GM12878 (cell line): ENCODE data around the gene ADGRF4. TPM values are rescaled to one million over a fixed set of nuclear protein-coding genes. Genes with fewer than 3 reads are reported as not detected.

Source experiments
- ATAC-seq: fragments of 200-7000 bp; cut with Tn5 transposase; 3 replicates; pipeline ENCODE4 v1.9.1; 2020; ENCODE audit warnings: mild to moderate bottlenecking, moderate library complexity
- BruUV-seq: library from RNA; stranded (reverse); fragments of 400-500 nt; replicated peaks from 2 replicates; lab custom pipeline; 2021; lab: Mats Ljungman, UMichigan
- CTCF ChIA-PET: fragments of 300-600 bp; sonication (Branson Sonifier 250); formaldehyde crosslinking; extraction: SDS; loops from one replicate; lab custom pipeline; 2021; ENCODE audit warnings: inconsistent platforms; lab: Yijun Ruan, JAX
- POLR2A ChIA-PET: fragments of 350-600 bp; formaldehyde crosslinking; extraction: SDS; loops from one replicate; lab custom pipeline; 2021; ENCODE audit warnings: inconsistent platforms; lab: Charles Lee
- RAD21 ChIA-PET: fragments of 300-600 bp; sonication (Branson Sonifier 250); formaldehyde crosslinking; loops from one replicate; lab custom pipeline; 2023; ENCODE audit warnings: antibody characterized with exemption; ENCODE audit not compliant: unreplicated experiment; lab: Charles Lee
- SMC1A ChIA-PET: fragments of 300-600 bp; sonication (Branson Sonifier 250); formaldehyde crosslinking; loops from one replicate; lab custom pipeline; 2023; ENCODE audit not compliant: unreplicated experiment, uncharacterized antibody; lab: Charles Lee
- DNase-seq: peaks from one replicate; pipeline ENCODE4 v3.0.0-alpha.2; 2011; ENCODE audit warnings: low read depth, low spot score
- FAIRE-seq: peaks from 3 replicates; lab custom pipeline; 2011; peaks lifted over from hg19 to GRCh38; lab: Jason Lieb, UNC
- H2AFZ ChIP-seq: 2 replicates; pipeline ENCODE4 v1.6.0; 2011; ENCODE audit warnings: low read depth, low read length, control low read depth; ENCODE audit not compliant: control insufficient read depth
- H3K27ac ChIP-seq: 2 replicates; pipeline ENCODE4 v1.5.1; 2011; ENCODE audit warnings: control low read depth; ENCODE audit not compliant: control insufficient read depth, insufficient read depth
- H3K27me3 ChIP-seq, 2 experiments: replicated peaks in 1 of 2; 2 replicates each; pipeline versions ENCODE4 v1.6.0 to v1.6.1; 2011; ENCODE audit warnings: low read length in 1 of 2; ENCODE audit not compliant: control insufficient read depth in 2 of 2, insufficient read depth in 2 of 2
- H3K36me3 ChIP-seq, 2 experiments: 2 replicates each; pipeline ENCODE4 v1.5.1; 2011; ENCODE audit warnings: low read length in 1 of 2; ENCODE audit not compliant: control insufficient read depth in 2 of 2, insufficient read depth in 2 of 2
- H3K4me1 ChIP-seq: 2 replicates; pipeline ENCODE4 v1.6.1; 2011; ENCODE audit warnings: mild to moderate bottlenecking, low read length, moderate library complexity, mixed read lengths; ENCODE audit not compliant: control insufficient read depth, insufficient read depth
- H3K4me2 ChIP-seq: 2 replicates; pipeline ENCODE4 v1.6.0; 2011; ENCODE audit warnings: control low read depth; ENCODE audit not compliant: control insufficient read depth, insufficient read depth
- H3K4me3 ChIP-seq: fragments of 200-600 bp; sonication (generic); 2 replicates; pipeline ENCODE4 v1.5.1; 2016
- H3K79me2 ChIP-seq: 2 replicates; pipeline ENCODE4 v1.6.0; 2011; ENCODE audit warnings: low read length; ENCODE audit not compliant: control insufficient read depth, insufficient read depth
- H3K9ac ChIP-seq: 2 replicates; pipeline ENCODE4 v1.8.0; 2011; ENCODE audit warnings: low read length, control low read depth, mixed read lengths; ENCODE audit not compliant: control insufficient read depth, insufficient read depth
- H3K9me3 ChIP-seq: replicated peaks from 3 replicates; pipeline ENCODE4 v1.5.1; 2011; ENCODE audit warnings: mild to moderate bottlenecking, low read length; ENCODE audit not compliant: control insufficient read depth, insufficient read depth
- H4K20me1 ChIP-seq: 2 replicates; pipeline ENCODE4 v1.6.0; 2011; ENCODE audit not compliant: control insufficient read depth, insufficient read depth
- ATF7 ChIP-seq: fragments of 450-650 bp; IDR thresholded peaks from 2 replicates; pipeline ENCODE4 v1.6.1; 2016; ENCODE audit warnings: low read depth, mild to moderate bottlenecking
- CTCF ChIP-seq, 3 experiments: IDR thresholded peaks in 2 of 3; conservative IDR thresholded peaks in 1 of 3; 2 replicates each; pipeline ENCODE4 v1.5.1; 2011; ENCODE audit warnings: low read depth in 3 of 3, low read length in 3 of 3, mild to moderate bottlenecking in 3 of 3, control low read depth in 2 of 3, moderate library complexity in 2 of 3, inconsistent platforms in 1 of 3, mixed read lengths in 1 of 3; ENCODE audit not compliant: control insufficient read depth in 2 of 3, insufficient read depth in 1 of 3; ENCODE audit errors: extremely low read depth in 1 of 3
- DPF2 ChIP-seq: fragments of 450-650 bp; IDR thresholded peaks from 2 replicates; pipeline ENCODE4 v1.6.1; 2017; ENCODE audit warnings: mild to moderate bottlenecking
- JUNB ChIP-seq: IDR thresholded peaks from 2 replicates; pipeline ENCODE4 v1.6.1; 2016; ENCODE audit warnings: antibody characterized with exemption, mild to moderate bottlenecking
- MEF2A ChIP-seq: IDR thresholded peaks from 2 replicates; pipeline ENCODE4 v1.6.1; 2011; ENCODE audit warnings: low read depth, mild to moderate bottlenecking, low read length, moderate library complexity; ENCODE audit not compliant: insufficient read depth
- MEF2B ChIP-seq: fragments of 450-650 bp; IDR thresholded peaks from 2 replicates; pipeline ENCODE4 v1.6.1; 2018; ENCODE audit warnings: mild to moderate bottlenecking, moderate library complexity; ENCODE audit not compliant: partially characterized antibody, poor library complexity, severe bottlenecking
- NR2F1 ChIP-seq: fragments of 450-650 bp; conservative IDR thresholded peaks from 2 replicates; pipeline ENCODE4 v1.6.1; 2017; ENCODE audit warnings: mild to moderate bottlenecking
- NRF1 ChIP-seq: conservative IDR thresholded peaks from 2 replicates; pipeline ENCODE4 v1.6.1; 2011; ENCODE audit warnings: mild to moderate bottlenecking, low read depth, low read length, improper control_type of control experiment
- RCOR1 ChIP-seq: conservative IDR thresholded peaks from 2 replicates; pipeline ENCODE4 v1.6.1; 2012; ENCODE audit warnings: low read depth, low read length, improper control_type of control experiment
- RELB ChIP-seq: fragments of 450-650 bp; IDR thresholded peaks from 2 replicates; pipeline ENCODE4 v1.6.1; 2017; ENCODE audit warnings: low read depth, mild to moderate bottlenecking, moderate library complexity
- SMAD5 ChIP-seq: IDR thresholded peaks from 2 replicates; pipeline ENCODE4 v1.6.1; 2016; ENCODE audit warnings: antibody characterized with exemption, low read depth
- SRF ChIP-seq, 2 experiments: IDR thresholded peaks; 2 replicates each; pipeline ENCODE4 v1.6.1; 2011; ENCODE audit warnings: low read depth in 2 of 2, low read length in 2 of 2, mild to moderate bottlenecking in 1 of 2, moderate library complexity in 1 of 2
- ZBED1 ChIP-seq: IDR thresholded peaks from 2 replicates; pipeline ENCODE4 v1.6.1; 2016; ENCODE audit warnings: borderline replicate concordance
- ZNF217 ChIP-seq: fragments of 450-650 bp; IDR thresholded peaks from 2 replicates; pipeline ENCODE4 v1.6.1; 2017; ENCODE audit warnings: antibody characterized with exemption, mild to moderate bottlenecking
- ZZZ3 ChIP-seq: IDR thresholded peaks from 2 replicates; pipeline ENCODE4 v1.6.1; 2011; ENCODE audit warnings: low read depth; ENCODE audit not compliant: control insufficient read depth, insufficient read length
- WGBS: methylation state at CpG from one replicate; pipeline ENCODE4 v1.1.6; 2016; ENCODE audit warnings: low lambda C conversion rate; ENCODE audit not compliant: insufficient replicate concordance, insufficient coverage; ENCODE audit errors: missing lambda C conversion rate; 5-methylcytosine and 5-hydroxymethylcytosine counted together
- in situ Hi-C: fragments of 300-500 bp; cut with MboI; formaldehyde crosslinking; loops from 9 replicates; pipeline ENCODE4 v1.14.3; 2018; ENCODE audit warnings: mixed read lengths
- intact Hi-C: fragments of 100-400 bp; cut with micrococcal nuclease; formaldehyde crosslinking; loops from one replicate; pipeline ENCODE4 v1.14.2; 2022; ENCODE audit not compliant: unreplicated experiment
- polyA plus RNA-seq, 11 experiments: library from polyadenylated mRNA; depleted of rRNA in 4 of 11; unstranded in 6 of 11; stranded (reverse) in 5 of 11; fragments of >200 nt; fragmentation: Nextera tagmentation in 4 of 11; fragmentation: Illumina TruSeq in 1 of 11; extraction: Ambion mirVana in 4 of 11; extraction: Trizol in 1 of 11; gene quantifications; 1 replicate in 1 of 11; 2 replicates in 10 of 11; pipeline versions ENCODE4 v1.2.1 to v1.2.3, GENCODE V29; 2011 to 2016; ENCODE audit warnings: inconsistent platforms in 2 of 11, missing spikeins in 2 of 11, low read depth in 1 of 11
- total RNA-seq, 4 experiments: library from RNA; depleted of rRNA in 3 of 4; stranded (reverse); fragments of >200 nt in 3 of 4; fragmentation: Illumina TruSeq in 1 of 4; extraction: Trizol in 1 of 4; gene quantifications; 2 replicates each; pipeline versions ENCODE4 v1.2.1 to v1.2.3, GENCODE V29; 2013 to 2021

ADGRF4 gene
- total and polyA plus RNA-seq, 10 of the 15 experiments (the other 5 are each of a cell fraction or from before 2014, with no cell fraction given): 0.04 to 0.12 (median 0.06) TPM; not detected in 5

DNA sequence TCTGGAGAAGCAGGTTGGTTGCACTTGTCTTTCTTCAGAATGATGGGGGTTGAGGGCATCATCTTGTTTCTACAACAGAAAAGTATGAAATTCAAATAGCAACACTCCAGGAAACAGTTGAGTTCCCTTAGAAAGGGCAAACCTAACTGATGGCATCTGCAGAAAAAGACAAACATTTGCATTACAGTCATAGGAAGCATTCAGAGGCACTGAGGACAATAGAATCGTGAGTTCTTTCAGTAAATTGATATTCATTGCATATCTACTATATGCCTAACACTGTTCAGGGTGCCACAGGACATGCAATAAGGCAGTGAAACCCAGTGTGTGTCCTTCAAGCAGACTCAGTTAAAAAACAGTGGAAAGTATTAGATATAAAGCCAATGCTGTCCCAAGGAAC lies 42.3 kb downstream of the ADGRF4 start:
- no peak overlapping the region for H3K4me2 ChIP-seq
- DNase-seq: no peak
- POLR2A ChIA-PET: no interaction called here
- H3K4me1 ChIP-seq: peaks cover 4% of the 10 kb centered on the region; the same call in 1 of the 2 replicates
- SMC1A ChIA-PET: interaction anchor here (1.2 to 2.0 kb wide), 3 partner anchors 11 to 327 kb away, joined by 4 to 6 read pairs (median 6); no protein-coding TSS in a partner anchor
- no peak for TF ChIP-seq CTCF (IDR thresholded peaks at IDR 0.05 in 2 of 3, conservative IDR thresholded peaks at IDR 0.05 in 1 of 3; ENCODE audit: control insufficient read depth in 2 of 3, extremely low read depth in 1 of 3, insufficient read depth in 1 of 3, low read depth in 3 of 3, low read length in 3 of 3)
- no peak for TF ChIP-seq NRF1
- TF ChIP-seq ATF7: no peak
- FAIRE-seq: no peak
- no peaks in the 10 kb centered on the region for H3K79me2 ChIP-seq
- ATAC-seq: peak; percentile 35; the same call in 2 of the 3 replicates
- in situ Hi-C loops: no loop called here
- no peak overlapping the region for H3K4me3 ChIP-seq
- 5% methylated on average over 1 of the region's 1 CpG for WGBS
- intact Hi-C loops: no loop called here
- BruUV-seq: no TSS peak
- no peaks in the 10 kb centered on the region for H3K9me3 ChIP-seq
- H3K27me3 ChIP-seq: no peaks in the 10 kb centered on the region
- H3K9ac ChIP-seq: no peak overlapping the region
- no peaks in the 10 kb centered on the region for H3K36me3 ChIP-seq
- no peak overlapping the region for H3K27ac ChIP-seq
- RAD21 ChIA-PET: no interaction called here
- CTCF ChIA-PET: no interaction called here
- H2AFZ ChIP-seq: no peak overlapping the region
- H4K20me1 ChIP-seq: no peaks in the 10 kb centered on the region

DNA sequence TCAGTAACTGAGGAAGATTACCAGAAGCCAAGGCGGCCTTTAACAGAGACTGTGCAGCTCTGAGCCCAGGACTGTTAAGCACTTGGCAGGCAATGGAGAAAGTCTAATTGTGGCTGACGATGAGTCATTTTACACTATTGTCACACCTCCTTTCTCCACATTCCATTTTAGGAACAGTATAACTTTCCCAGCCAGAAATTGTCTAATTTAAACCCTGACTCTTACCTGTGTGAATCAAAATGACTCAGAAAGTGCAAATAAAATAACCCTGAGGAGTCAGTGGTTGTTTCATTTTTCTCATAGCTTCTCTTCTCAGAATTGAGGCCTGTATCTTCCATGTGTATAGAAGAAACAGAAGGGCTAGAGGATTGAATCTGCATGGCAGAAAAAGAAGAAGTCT lies 43.4 kb downstream of the ADGRF4 start:
- H3K9me3 ChIP-seq: no peaks in the 10 kb centered on the region
- peak; percentile 80 for ATAC-seq
- no peaks in the 10 kb centered on the region for H3K27me3 ChIP-seq
- no peak for DNase-seq
- no peaks in the 10 kb centered on the region for H4K20me1 ChIP-seq
- H3K27ac ChIP-seq: no peak overlapping the region
- 21% methylated on average over 2 of the region's 2 CpGs for WGBS
- intact Hi-C loops: no loop called here
- no peaks in the 10 kb centered on the region for H3K36me3 ChIP-seq
- no peak for FAIRE-seq
- ChIA-PET RAD21 (no interaction called here), CTCF (interaction anchor here (0.8 to 1.6 kb wide), 3 partner anchors 8 to 110 kb away, joined by 4 to 6 read pairs (median 4); partner anchors contain the start of gene OPN5), SMC1A (interaction anchor here (1.2 to 2.0 kb wide), 3 partner anchors 10 to 328 kb away, joined by 4 to 6 read pairs (median 6); no protein-coding TSS in a partner anchor), POLR2A (no interaction called here)
- H3K9ac ChIP-seq: no peak overlapping the region
- H2AFZ ChIP-seq: no peak overlapping the region
- no peaks in the 10 kb centered on the region for H3K79me2 ChIP-seq
- H3K4me1 ChIP-seq: peaks cover 4% of the 10 kb centered on the region; the same call in 1 of the 2 replicates
- no peak overlapping the region for H3K4me2 ChIP-seq
- BruUV-seq: no TSS peak
- no peak overlapping the region for H3K4me3 ChIP-seq
- in situ Hi-C loops: no loop called here
- TF ChIP-seq DPF2: peak; percentile 84
- peak; percentile 79 for TF ChIP-seq NR2F1
- peak; percentile 75; the same call in 1 of the 2 replicates for TF ChIP-seq ZBED1
- TF ChIP-seq ZNF217: peak; percentile 95
- peak; percentile 97 for TF ChIP-seq MEF2A
- TF ChIP-seq SRF (IDR thresholded peaks at IDR 0.05; ENCODE audit: low read depth in 2 of 2, low read length in 2 of 2): no peak
- peak; percentile 94 for TF ChIP-seq MEF2B
- TF ChIP-seq ZZZ3: no peak
- peak; percentile 82 for TF ChIP-seq JUNB
- TF ChIP-seq RCOR1: no peak
- no peak for TF ChIP-seq SMAD5
- peak; percentile 75 for TF ChIP-seq RELB
